OCI-LY3 (cell line): ENCODE measurements around the gene BCCIP.

ENCODE experiments used
- H2AFZ ChIP-seq: fragments of 200-600, 300-600 bp; shearing (Covaris generic); 2 replicates; pipeline ENCODE4 v1.6.0; 2014; ENCODE audit warnings: antibody characterized with exemption, low read depth, low read length
- H3K27ac ChIP-seq: fragments of 200-600, 300-600 bp; sonication (generic); 2 replicates; pipeline ENCODE4 v1.5.1; 2014; ENCODE audit warnings: mild to moderate bottlenecking, low read length, moderate library complexity, mixed read lengths
- H3K27me3 ChIP-seq: fragments of 200-600, 300-600 bp; sonication (generic); 2 replicates; pipeline ENCODE4 v1.6.1; 2014; ENCODE audit warnings: low read depth, low read length, mixed read lengths
- H3K36me3 ChIP-seq: fragments of 200-600, 300-600 bp; sonication (generic); replicated peaks from 2 replicates; pipeline ENCODE3; 2014; ENCODE audit warnings: low read depth, low read length, mixed read lengths
- H3K4me1 ChIP-seq: fragments of 300-600, 200-600 bp; sonication (generic); 2 replicates; pipeline ENCODE4 v1.6.1; 2014; ENCODE audit warnings: low read length, mixed read lengths
- H3K4me2 ChIP-seq: fragments of 200-600, 300-600 bp; sonication (generic); 2 replicates; pipeline ENCODE4 v1.6.1; 2014; ENCODE audit warnings: low read length, mixed read lengths
- H3K4me3 ChIP-seq: fragments of 300-600, 200-600 bp; sonication (generic); 2 replicates; pipeline ENCODE4 v1.5.1; 2014; ENCODE audit warnings: antibody characterized with exemption, mild to moderate bottlenecking, low read length, moderate library complexity
- H3K79me2 ChIP-seq: fragments of 300-600, 200-600 bp; shearing (Covaris generic); 2 replicates; pipeline ENCODE4 v1.6.1; 2014; ENCODE audit warnings: mild to moderate bottlenecking, low read length, mixed read lengths
- H3K9ac ChIP-seq: fragments of 300-600, 200-600 bp; shearing (Covaris generic); 2 replicates; pipeline ENCODE4 v1.6.0; 2014; ENCODE audit warnings: mild to moderate bottlenecking, low read length, moderate library complexity
- H3K9me3 ChIP-seq: fragments of 200-600, 300-600 bp; shearing (Covaris generic); 2 replicates; pipeline ENCODE4 v1.6.1; 2014; ENCODE audit warnings: low read length, mixed read lengths; ENCODE audit not compliant: insufficient read depth
- H4K20me1 ChIP-seq: fragments of 200-600, 300-600 bp; sonication (generic); 2 replicates; pipeline ENCODE4 v1.6.1; 2016; ENCODE audit warnings: low read length, mixed read lengths; ENCODE audit not compliant: insufficient read depth
- CTCF ChIP-seq: fragments of 200-600, 300-600 bp; sonication (generic); IDR thresholded peaks from 2 replicates; pipeline ENCODE4 v1.5.1; 2014; ENCODE audit warnings: antibody characterized with exemption, low read length, low read depth
- EZH2phosphoT487 ChIP-seq: fragments of 200-600 bp; shearing (Covaris generic); IDR thresholded peaks from 2 replicates; pipeline ENCODE4 v1.6.1; 2018; ENCODE audit warnings: antibody characterized with exemption, mixed run types, low read depth

Gene BCCIP

GRCh38 chr10:125822878-125823662, at the start of gene BCCIP, which contains the start of gene UROS:
Gene BCCIP, plus strand, starts transcription at chr10:125823546. Its CDS starts 12 bp downstream, at chr10:125823558.
Gene UROS, minus strand, starts transcription at chr10:125823258. Its CDS starts 6,759 bp downstream, at chr10:125816499.
- Histone ChIP-seq H3K27me3 (no peaks in the 10 kb centered on the region), H3K27ac (peak within 1 kb of the TSS; percentile 70), H3K9me3 (no peaks in the 10 kb centered on the region), H3K4me2 (peak within 1 kb of the TSS; percentile 84), H4K20me1 (0 out of 2 replicates have a peak, but pooled peaks cover 6% of the 10 kb centered on the region), H3K36me3 (peaks cover 12% of the 10 kb centered on the region), H3K9ac (peak within 1 kb of the TSS; percentile 83), H3K4me3 (peak within 1 kb of the TSS; percentile 98), H2AFZ (peak within 1 kb of the TSS; percentile 86), H3K4me1 (peaks cover 17% of the 10 kb centered on the region), H3K79me2 (peaks cover 67% of the 10 kb centered on the region)
- TF ChIP-seq EZH2phosphoT487 (no peak), CTCF (no peak)

GRCh38 chr10:125773687-125774543, 49.4 kb upstream of the BCCIP start:
- no peak overlapping the region for H3K9ac ChIP-seq
- H2AFZ ChIP-seq = no peak overlapping the region
- no peak for TF ChIP-seq EZH2phosphoT487
- no peak for TF ChIP-seq CTCF

GRCh38 chr10:125774581-125775191, 48.7 kb upstream of the BCCIP start:
- no peaks in the 10 kb centered on the region for H3K27me3 ChIP-seq
- no peak overlapping the region for H2AFZ ChIP-seq
- no peak overlapping the region for H3K4me2 ChIP-seq

More at GRCh38 chr10:125773687-125774543, 49.4 kb upstream of the BCCIP start:
- Histone ChIP-seq H3K27ac (no peak overlapping the region), H3K36me3 (no peaks in the 10 kb centered on the region), H3K4me1 (no peaks in the 10 kb centered on the region), H3K79me2 (no peaks in the 10 kb centered on the region), H3K27me3 (no peaks in the 10 kb centered on the region), H4K20me1 (no peaks in the 10 kb centered on the region), H3K4me3 (no peak overlapping the region), H3K4me2 (no peak overlapping the region), H3K9me3 (no peaks in the 10 kb centered on the region)

More at GRCh38 chr10:125774581-125775191, 48.7 kb upstream of the BCCIP start:
- Histone ChIP-seq H3K9me3 (no peaks in the 10 kb centered on the region), H3K9ac (no peak overlapping the region), H3K4me1 (no peaks in the 10 kb centered on the region), H3K27ac (no peak overlapping the region), H3K4me3 (no peak overlapping the region), H3K36me3 (no peaks in the 10 kb centered on the region), H4K20me1 (no peaks in the 10 kb centered on the region), H3K79me2 (no peaks in the 10 kb centered on the region)
- TF ChIP-seq CTCF (no peak), EZH2phosphoT487 (no peak)
